Subcutaneous adipose tissue (tissue), 4 donors: ENCODE results near the gene SLC22A5. TPM values are rescaled to one million over a fixed set of nuclear protein-coding genes. Genes with fewer than 3 reads are reported as not detected.

Source experiments
- CTCF ChIP-seq: fragments of 450-650 bp; IDR thresholded peaks from one replicate; pipeline ENCODE4 v1.5.1; 2016; ENCODE audit warnings: low read depth, mild to moderate bottlenecking, control low read depth, antibody characterized with exemption, moderate library complexity
- total RNA-seq, 4 donors: library from RNA; depleted of rRNA; stranded (reverse); fragments of >200 nt; gene quantifications; one replicate each; pipeline ENCODE4 v1.1.0, GENCODE V29; 2016

Gene SLC22A5
- total RNA-seq, 4 donors from 2014 or later: 5.6 to 8.2 (median 6.8) TPM

- TF ChIP-seq CTCF: no peak
Observed at GRCh38 chr5:132334812-132335211, 34.7 kb upstream of the SLC22A5 start.

- no peak for TF ChIP-seq CTCF
Observed at GRCh38 chr5:132335402-132335801, 34.1 kb upstream of the SLC22A5 start.

- no peak for TF ChIP-seq CTCF
Observed at GRCh38 chr5:132339502-132339901, 30.0 kb upstream of the SLC22A5 start.

- no peak for TF ChIP-seq CTCF
Observed at GRCh38 chr5:132342291-132343180, 27.0 kb upstream of the SLC22A5 start.

- TF ChIP-seq CTCF: no peak
Observed at GRCh38 chr5:132344775-132345514, 24.6 kb upstream of the SLC22A5 start.

- TF ChIP-seq CTCF: no peak
Observed at GRCh38 chr5:132353486-132353995, 16.0 kb upstream of the SLC22A5 start.
